ENCODE results near the gene GABRR1. TPM values are rescaled to one million over a fixed set of nuclear protein-coding genes. Genes with fewer than 3 reads are reported as not detected.
"Not testable (repeated sequence)": the region's sequence is repeated elsewhere in the genome, so short reads cannot be mapped to it uniquely, and the experiment has no call there.

The GABRR1 gene
- total RNA-seq, 1 experiment from 2014 or later = not detected

GRCh38 chr6:89237158-89237557 lies 20.0 kb upstream of the GABRR1 start:
- ChIA-PET POLR2A (no interaction called here), RAD21 (ENCODE audit: low non-redundant PET in 1 of 2, low total read pairs in 2 of 2, uncharacterized antibody in 2 of 2, unreplicated experiment in 2 of 2) (no interaction called here), CTCF (no interaction called here)
- Histone ChIP-seq H3K9me3 (ENCODE audit: control insufficient read depth in 1 of 2, insufficient read depth in 1 of 2, low read depth in 1 of 2, low read length in 2 of 2) (no peaks in the 10 kb centered on the region), H3K4me2 (ENCODE audit: low read length) (no peak overlapping the region), H4K20me1 (ENCODE audit: insufficient read depth) (no peaks in the 10 kb centered on the region), H3K9ac (ENCODE audit: low read length) (no peak overlapping the region), H3K4me1 (ENCODE audit: control insufficient read depth in 1 of 2, insufficient read depth in 2 of 2, low read length in 2 of 2) (no peaks in the 10 kb centered on the region), H3K36me3 (ENCODE audit: control insufficient read depth in 1 of 2, insufficient read depth in 2 of 2, low read length in 2 of 2) (no peaks in the 10 kb centered on the region), H3K27me3 (ENCODE audit: insufficient read depth, low read length) (no peaks in the 10 kb centered on the region), H3K9me2 (ENCODE audit: insufficient read depth) (no peaks in the 10 kb centered on the region), H3K79me2 (ENCODE audit: insufficient read depth, low read length) (no peaks in the 10 kb centered on the region), H3K4me3 (replicated peaks in 1 of 2; ENCODE audit: low read depth in 1 of 2, low read length in 2 of 2) (no peak overlapping the region), H3K27ac (ENCODE audit: low read depth, low read length) (no peak overlapping the region), H2AFZ (ENCODE audit: low read depth, low read length, poor library complexity, severe bottlenecking) (no peak overlapping the region)
- ATAC-seq (no peak), DNase-seq (ENCODE audit: low read depth, low spot score) (no peak)
- intact Hi-C loops (cut with micrococcal nuclease) = no loop called here
- BruUV-seq (replicated peaks) = no TSS peak
- TF ChIP-seq FOSL1 (IDR thresholded peaks at IDR 0.05; ENCODE audit: low read depth) (no peak), REST (IDR thresholded peaks at IDR 0.05; ENCODE audit: low read depth) (no peak), EZH2 (IDR thresholded peaks at IDR 0.05) (no peak), ELF1 (IDR thresholded peaks at IDR 0.05; ENCODE audit: borderline replicate concordance, low read depth) (no peak), JUND (IDR thresholded peaks at IDR 0.05) (no peak), ZFX (IDR thresholded peaks at IDR 0.05) (no peak), SIN3A (IDR thresholded peaks at IDR 0.05; ENCODE audit: low read depth) (no peak), SP1 (IDR thresholded peaks at IDR 0.05; ENCODE audit: low read depth) (no peak), ATF3 (IDR thresholded peaks at IDR 0.05) (no peak), CEBPB (IDR thresholded peaks at IDR 0.05; ENCODE audit: low read depth) (no peak), SRF (IDR thresholded peaks at IDR 0.05; ENCODE audit: low read depth) (no peak), CBX3 (IDR thresholded peaks at IDR 0.05; ENCODE audit: low read depth) (no peak), ZNF274 (IDR thresholded peaks at IDR 0.05; ENCODE audit: low read depth, low read length) (no peak), YY1 (IDR thresholded peaks at IDR 0.05; ENCODE audit: extremely low read depth, insufficient replicate concordance, low read depth, low read length) (no peak)

GRCh38 chr6:89233605-89234004 lies 16.4 kb upstream of the GABRR1 start:
- H3K4me1 ChIP-seq (ENCODE audit: control insufficient read depth in 1 of 2, insufficient read depth in 2 of 2, low read length in 2 of 2); CTCF ChIA-PET; ATAC-seq; BruUV-seq (replicated peaks); H2AFZ ChIP-seq (ENCODE audit: low read depth, low read length, poor library complexity, severe bottlenecking); RAD21 ChIA-PET (ENCODE audit: low non-redundant PET in 1 of 2, low total read pairs in 2 of 2, uncharacterized antibody in 2 of 2, unreplicated experiment in 2 of 2); H3K79me2 ChIP-seq (ENCODE audit: insufficient read depth, low read length); H3K36me3 ChIP-seq (ENCODE audit: control insufficient read depth in 1 of 2, insufficient read depth in 2 of 2, low read length in 2 of 2); H3K9me3 ChIP-seq (ENCODE audit: control insufficient read depth in 1 of 2, insufficient read depth in 1 of 2, low read depth in 1 of 2, low read length in 2 of 2); H3K27me3 ChIP-seq (ENCODE audit: insufficient read depth, low read length); H3K9me2 ChIP-seq (ENCODE audit: insufficient read depth); H3K9ac ChIP-seq (ENCODE audit: low read length); H4K20me1 ChIP-seq (ENCODE audit: insufficient read depth); H3K4me3 ChIP-seq (replicated peaks in 1 of 2; ENCODE audit: low read depth in 1 of 2, low read length in 2 of 2); H3K27ac ChIP-seq (ENCODE audit: low read depth, low read length); intact Hi-C loops (cut with micrococcal nuclease); H3K4me2 ChIP-seq (ENCODE audit: low read length); DNase-seq (ENCODE audit: low read depth, low spot score); POLR2A ChIA-PET: not testable (repeated sequence)

Measured in HCT116 (cell line).